Measurements from ENCODE around the gene NKTR.

The NKTR gene

GRCh38 chr3:42692667-42693529 is 92.4 kb downstream of the NKTR start:
- Mint-ChIP-seq H3K27me3 (ENCODE audit: low read depth) (peaks cover 7% of the 10 kb centered on the region), H3K36me3 (ENCODE audit: low read depth) (no peaks in the 10 kb centered on the region), H3K9me3 (no peaks in the 10 kb centered on the region), H3K4me3 (no peak overlapping the region), H3K4me1 (ENCODE audit: low read depth) (no peaks in the 10 kb centered on the region), H3K27ac (no peak overlapping the region)

- H3K4me1 Mint-ChIP-seq (ENCODE audit: low read depth) = no peaks in the 10 kb centered on the region
- no peak overlapping the region for H3K4me3 Mint-ChIP-seq
- no peaks in the 10 kb centered on the region for H3K36me3 Mint-ChIP-seq (ENCODE audit: low read depth)
- H3K9me3 Mint-ChIP-seq = no peaks in the 10 kb centered on the region
- no peak overlapping the region for H3K27ac Mint-ChIP-seq
- H3K27me3 Mint-ChIP-seq (ENCODE audit: low read depth) = peaks cover 7% of the 10 kb centered on the region
Observed at GRCh38 chr3:42693530-42693930, 93.0 kb downstream of the NKTR start.

- no peaks in the 10 kb centered on the region for H3K36me3 Mint-ChIP-seq (ENCODE audit: low read depth)
- H3K27ac Mint-ChIP-seq = no peak overlapping the region
- H3K27me3 Mint-ChIP-seq (ENCODE audit: low read depth) = peaks cover 5% of the 10 kb centered on the region
- peaks cover 2% of the 10 kb centered on the region for H3K4me1 Mint-ChIP-seq (ENCODE audit: low read depth)
- no peaks in the 10 kb centered on the region for H3K9me3 Mint-ChIP-seq
- H3K4me3 Mint-ChIP-seq = no peak overlapping the region
Observed at GRCh38 chr3:42694366-42694765, 93.9 kb downstream of the NKTR start.

GRCh38 chr3:42696356-42697288 is 96.1 kb downstream of the NKTR start:
- no peaks in the 10 kb centered on the region for H3K27me3 Mint-ChIP-seq (ENCODE audit: low read depth)
- no peaks in the 10 kb centered on the region for H3K9me3 Mint-ChIP-seq
- H3K4me1 Mint-ChIP-seq (ENCODE audit: low read depth) = peaks cover 2% of the 10 kb centered on the region
- no peaks in the 10 kb centered on the region for H3K36me3 Mint-ChIP-seq (ENCODE audit: low read depth)
- no peak overlapping the region for H3K4me3 Mint-ChIP-seq
- no peak overlapping the region for H3K27ac Mint-ChIP-seq

GRCh38 chr3:42697289-42698051 is 97.0 kb downstream of the NKTR start:
- Mint-ChIP-seq H3K36me3 (ENCODE audit: low read depth) (no peaks in the 10 kb centered on the region), H3K27ac (no peak overlapping the region), H3K4me3 (no peak overlapping the region), H3K27me3 (ENCODE audit: low read depth) (no peaks in the 10 kb centered on the region), H3K9me3 (no peaks in the 10 kb centered on the region), H3K4me1 (ENCODE audit: low read depth) (peaks cover 2% of the 10 kb centered on the region)

All from T-helper 1 cell treated with Interleukin-12 subunit alpha and Interleukin-12 subunit beta and Interleukin-4 antibody, amounts not matched to agents 30 μg/mL and 1 μg/mL, for 36 hours (primary cell).